ENCODE data around the gene MSH3.

The MSH3 gene

DNA sequence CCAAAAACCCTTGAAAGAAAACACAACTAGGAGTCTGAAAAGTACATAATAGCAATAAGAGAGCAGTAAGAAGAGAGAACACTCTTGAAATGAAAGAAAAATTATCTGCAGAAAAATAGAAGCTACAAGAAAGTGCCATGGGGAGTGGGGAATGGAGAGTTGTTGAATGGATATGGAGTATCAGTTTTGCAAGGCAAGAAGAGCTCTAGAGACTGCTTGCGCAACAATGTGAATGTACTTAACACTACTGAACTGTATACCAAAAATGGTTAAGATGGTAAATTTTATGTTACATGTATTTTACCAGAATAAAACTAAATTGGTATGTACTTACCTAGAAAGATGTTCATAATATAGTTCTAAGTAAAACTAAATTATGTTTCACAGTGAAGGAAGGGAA, 251.0 kb downstream of the MSH3 start:
- TF ChIP-seq TAF1 (IDR thresholded peaks at IDR 0.05; ENCODE audit: borderline replicate concordance, low read depth, low read length) (no peak), POLR2A (IDR thresholded peaks at IDR 0.05; ENCODE audit: low read depth, low read length) (no peak), POLR2AphosphoS5 (IDR thresholded peaks at IDR 0.05; ENCODE audit: low read depth, low read length) (no peak)
- FAIRE-seq (no peak), DNase-seq (ENCODE audit: insufficient read length) (no peak)

GRCh38 chr5:80912479-80912878, 258.0 kb downstream of the MSH3 start:
- FAIRE-seq = no peak
- DNase-seq (ENCODE audit: insufficient read length) = no peak
- TF ChIP-seq TAF1 (IDR thresholded peaks at IDR 0.05; ENCODE audit: borderline replicate concordance, low read depth, low read length) (no peak), POLR2A (IDR thresholded peaks at IDR 0.05; ENCODE audit: low read depth, low read length) (no peak), POLR2AphosphoS5 (IDR thresholded peaks at IDR 0.05; ENCODE audit: low read depth, low read length) (no peak)

- no peak for DNase-seq (ENCODE audit: insufficient read length)
- TF ChIP-seq TAF1 (IDR thresholded peaks at IDR 0.05; ENCODE audit: borderline replicate concordance, low read depth, low read length) = no peak
- TF ChIP-seq POLR2A (IDR thresholded peaks at IDR 0.05; ENCODE audit: low read depth, low read length) = no peak
- TF ChIP-seq POLR2AphosphoS5 (IDR thresholded peaks at IDR 0.05; ENCODE audit: low read depth, low read length) = no peak
- FAIRE-seq = no peak
Observed at GRCh38 chr5:80915716-80916115, 261.3 kb downstream of the MSH3 start.

GRCh38 chr5:80916676-80917075, 262.2 kb downstream of the MSH3 start:
- no peak for TF ChIP-seq POLR2A (IDR thresholded peaks at IDR 0.05; ENCODE audit: low read depth, low read length)
- TF ChIP-seq TAF1 (IDR thresholded peaks at IDR 0.05; ENCODE audit: borderline replicate concordance, low read depth, low read length) = no peak
- no peak for TF ChIP-seq POLR2AphosphoS5 (IDR thresholded peaks at IDR 0.05; ENCODE audit: low read depth, low read length)
- FAIRE-seq = no peak
- DNase-seq (ENCODE audit: insufficient read length) = no peak

- DNase-seq (ENCODE audit: insufficient read length) (no peak), FAIRE-seq (peak; percentile 50)
- TF ChIP-seq POLR2AphosphoS5 (IDR thresholded peaks at IDR 0.05; ENCODE audit: low read depth, low read length) = no peak
- no peak for TF ChIP-seq TAF1 (IDR thresholded peaks at IDR 0.05; ENCODE audit: borderline replicate concordance, low read depth, low read length)
- TF ChIP-seq POLR2A (IDR thresholded peaks at IDR 0.05; ENCODE audit: low read depth, low read length) = no peak
Observed at GRCh38 chr5:80917631-80918030, 263.2 kb downstream of the MSH3 start.

DNA sequence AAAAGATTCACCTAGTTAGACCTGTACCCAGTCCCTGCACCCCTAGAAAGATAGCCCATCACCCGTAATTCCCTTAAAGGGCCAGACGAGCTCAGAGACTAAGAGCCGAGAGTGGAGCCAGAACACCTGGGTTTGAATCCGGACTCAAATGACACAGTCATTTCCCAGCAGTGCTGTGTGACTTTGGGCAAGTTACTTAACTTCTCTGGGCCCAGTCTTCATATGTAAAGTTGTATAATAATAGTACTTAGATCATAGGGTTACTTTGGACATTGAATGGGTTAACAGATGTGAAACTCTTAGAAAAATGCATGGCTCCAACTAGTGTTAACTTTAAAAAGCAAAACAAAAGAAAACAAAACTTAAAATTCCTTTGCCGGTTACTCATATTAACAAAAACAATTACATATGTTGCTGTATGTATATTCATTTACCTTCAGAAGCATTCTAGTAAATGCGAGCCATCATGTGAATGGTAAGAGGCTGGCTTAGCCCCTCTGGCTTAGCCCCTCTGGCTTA, 265.3 kb downstream of the MSH3 start:
- FAIRE-seq = no peak
- TF ChIP-seq TAF1 (IDR thresholded peaks at IDR 0.05; ENCODE audit: borderline replicate concordance, low read depth, low read length) = no peak
- no peak for TF ChIP-seq POLR2A (IDR thresholded peaks at IDR 0.05; ENCODE audit: low read depth, low read length)
- TF ChIP-seq POLR2AphosphoS5 (IDR thresholded peaks at IDR 0.05; ENCODE audit: low read depth, low read length) = no peak
- no peak for DNase-seq (ENCODE audit: insufficient read length)

DNA sequence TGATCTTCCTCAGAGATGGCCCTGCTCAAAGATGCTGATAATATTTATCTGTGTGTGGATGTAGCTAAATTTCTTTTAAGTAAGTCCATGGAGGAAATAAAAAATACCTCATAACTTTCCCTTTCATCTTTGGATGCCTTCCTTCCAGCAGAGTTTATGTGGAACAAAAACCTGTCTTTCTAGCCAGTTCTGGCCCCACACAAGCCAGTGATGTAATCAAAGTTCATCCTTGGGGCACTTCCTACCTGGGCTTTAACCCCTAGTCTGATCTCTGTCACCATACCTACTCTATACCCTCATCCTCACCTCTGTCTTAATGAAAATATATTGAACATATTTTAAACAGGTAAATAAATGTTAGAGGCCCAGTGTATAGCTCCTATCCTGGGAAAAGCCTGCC, 265.9 kb downstream of the MSH3 start:
- TF ChIP-seq TAF1 (IDR thresholded peaks at IDR 0.05; ENCODE audit: borderline replicate concordance, low read depth, low read length) (no peak), POLR2AphosphoS5 (IDR thresholded peaks at IDR 0.05; ENCODE audit: low read depth, low read length) (no peak), POLR2A (IDR thresholded peaks at IDR 0.05; ENCODE audit: low read depth, low read length) (no peak)
- FAIRE-seq (no peak), DNase-seq (ENCODE audit: insufficient read length) (no peak)

DNA sequence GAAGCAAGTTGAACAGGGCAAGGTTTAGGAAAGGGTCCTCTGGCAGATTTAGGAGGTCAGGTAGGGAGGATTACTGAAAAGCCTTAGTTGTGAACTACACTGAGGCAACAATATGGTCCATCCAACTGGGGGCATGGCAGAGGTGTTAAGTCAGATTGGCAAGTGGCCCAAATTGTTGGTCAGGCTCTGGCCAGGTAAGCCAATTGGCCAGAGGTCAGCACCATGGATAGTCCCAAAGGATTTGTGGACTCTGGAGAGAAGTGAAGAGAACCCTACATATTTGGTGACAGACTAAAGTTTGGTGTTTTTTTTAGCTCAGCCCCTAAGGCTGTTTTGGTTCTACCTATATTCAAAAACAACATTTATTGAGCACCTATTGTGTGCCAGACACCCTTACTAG, 266.6 kb downstream of the MSH3 start:
- FAIRE-seq = no peak
- TF ChIP-seq TAF1 (IDR thresholded peaks at IDR 0.05; ENCODE audit: borderline replicate concordance, low read depth, low read length) = no peak
- TF ChIP-seq POLR2A (IDR thresholded peaks at IDR 0.05; ENCODE audit: low read depth, low read length) = no peak
- DNase-seq (ENCODE audit: insufficient read length) = no peak

DNA sequence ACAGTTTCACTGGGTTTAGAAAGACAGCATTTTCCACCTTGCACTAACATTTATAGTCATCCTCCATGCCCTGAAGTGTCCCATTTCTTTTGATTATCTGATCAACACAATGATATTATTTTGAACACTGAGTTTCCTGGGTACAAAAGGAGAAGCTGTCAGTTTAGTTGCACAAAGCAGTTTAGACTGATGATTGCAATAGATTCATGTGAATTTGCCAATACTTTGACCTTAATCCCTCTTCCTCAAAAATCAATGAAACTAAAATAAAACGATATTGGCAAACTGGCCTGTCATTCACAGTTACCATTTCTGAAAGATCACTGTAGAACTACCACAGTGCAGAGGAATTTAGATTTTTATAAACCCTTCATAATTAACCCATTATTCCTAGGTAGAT, 271.5 kb downstream of the MSH3 start:
- TF ChIP-seq TAF1 (IDR thresholded peaks at IDR 0.05; ENCODE audit: borderline replicate concordance, low read depth, low read length) (no peak), POLR2AphosphoS5 (IDR thresholded peaks at IDR 0.05; ENCODE audit: low read depth, low read length) (no peak), POLR2A (IDR thresholded peaks at IDR 0.05; ENCODE audit: low read depth, low read length) (no peak)
- FAIRE-seq = peak; percentile 33
- DNase-seq (ENCODE audit: insufficient read length) = no peak
